Peyer's patch (tissue), 4 donors: ENCODE data around the gene MYNN.

Experiments used
- CTCF ChIP-seq, 6 experiments: fragments of 450-650 bp in 4 of 6; fragments of 200-600 bp in 2 of 6; sonication (generic) in 1 of 6; IDR thresholded peaks; one replicate each; pipeline ENCODE4 v1.5.1; 2017 to 2019; ENCODE audit warnings: antibody characterized with exemption in 6 of 6, mild to moderate bottlenecking in 3 of 6, moderate library complexity in 1 of 6
- POLR2A ChIP-seq, 2 donors: fragments of 450-650 bp; IDR thresholded peaks; one replicate each; pipeline ENCODE4 v1.5.1; 2017; ENCODE audit warnings: antibody characterized with exemption in 2 of 2, mild to moderate bottlenecking in 2 of 2, moderate library complexity in 2 of 2

GRCh38 chr3:169836078-169836941 is 63.1 kb downstream of the MYNN start:
- no peak for TF ChIP-seq CTCF (IDR thresholded peaks at IDR 0.05)
- no peak for TF ChIP-seq POLR2A (IDR thresholded peaks at IDR 0.05)
